Activated CD4-positive, alpha-beta T cell treated with anti-CD3 and anti-CD28 coated beads, Interleukin-2, amount 10 ng/mL, durations not matched to agents 24 days and 14 days (primary cell): Measurements from ENCODE around the gene CLN5. TPM values are rescaled to one million over a fixed set of nuclear protein-coding genes. Genes with fewer than 3 reads are reported as not detected.
"Not testable (repeated sequence)": the region's sequence is repeated elsewhere in the genome, so short reads cannot be mapped to it uniquely, and the experiment has no call there.

Experiments
- DNase-seq: peaks from one replicate; pipeline ENCODE4 v3.0.0; 2022
- H3K27ac Mint-ChIP-seq: one replicate; pipeline ENCODE4 v1.8.0; 2022; ENCODE audit warnings: mild to moderate bottlenecking, mixed read lengths
- H3K27me3 Mint-ChIP-seq: one replicate; pipeline ENCODE4 v1.8.0; 2022; ENCODE audit warnings: mixed read lengths
- H3K36me3 Mint-ChIP-seq: one replicate; pipeline ENCODE4 v1.8.0; 2022; ENCODE audit warnings: low read depth, mild to moderate bottlenecking, mixed read lengths
- H3K4me1 Mint-ChIP-seq: one replicate; pipeline ENCODE4 v1.8.0; 2021; ENCODE audit warnings: mixed read lengths
- H3K4me3 Mint-ChIP-seq: one replicate; pipeline ENCODE4 v1.8.0; 2022; ENCODE audit warnings: mild to moderate bottlenecking, moderate library complexity, mixed read lengths
- H3K9me3 Mint-ChIP-seq: one replicate; pipeline ENCODE4 v1.8.0; 2021; ENCODE audit warnings: mixed read lengths
- intact Hi-C: fragments of 100-400 bp; cut with micrococcal nuclease; formaldehyde crosslinking; loops from one replicate; pipeline ENCODE4 v1.15.1; 2023
- total RNA-seq: library from RNA; stranded (reverse); gene quantifications from 2 replicates; pipeline ENCODE4 v1.2.3, GENCODE V29; 2022

CLN5 gene
- total RNA-seq: 15.6 and 15.7 TPM in 2 replicates

DNA sequence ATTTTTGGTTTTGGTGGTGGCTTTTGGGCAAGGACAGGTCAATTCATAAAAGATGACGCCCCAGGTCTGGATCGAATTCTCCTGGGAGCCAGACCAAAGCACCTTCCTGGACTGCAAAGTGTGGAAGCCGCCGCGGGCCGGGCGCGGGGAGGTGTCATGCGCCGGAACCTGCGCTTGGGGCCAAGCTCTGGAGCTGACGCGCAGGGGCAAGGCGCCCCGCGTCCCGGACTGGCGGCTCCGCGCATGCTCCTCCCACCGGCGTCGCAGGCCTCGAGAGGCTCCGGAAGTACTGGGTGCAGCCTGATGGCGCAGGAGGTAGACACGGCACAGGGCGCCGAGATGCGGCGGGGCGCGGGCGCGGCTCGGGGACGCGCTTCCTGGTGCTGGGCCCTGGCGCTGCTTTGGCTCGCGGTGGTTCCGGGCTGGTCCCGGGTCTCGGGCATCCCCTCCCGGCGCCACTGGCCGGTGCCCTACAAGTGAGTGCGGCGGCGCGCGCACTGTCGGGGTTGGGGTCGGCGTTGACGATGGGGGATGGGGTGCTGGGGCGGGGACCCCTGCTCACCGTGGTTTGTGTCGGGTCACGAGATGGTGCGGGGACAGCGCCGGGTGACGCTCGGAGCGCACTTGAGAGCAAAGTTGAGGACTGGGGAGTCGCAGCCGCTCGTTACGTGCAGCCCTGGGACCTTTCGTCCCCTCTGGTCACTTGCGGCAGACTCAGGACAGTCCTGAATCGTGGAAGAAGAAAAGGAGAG, at the start of gene CLN5:
Gene CLN5 (plus strand): TSS at position 286 of the 752 bp plus-strand sequence. CDS start 18 bp downstream, at position 304.
- peak; percentile 99 for DNase-seq
- peak within 1 kb of the TSS; percentile 96 for H3K4me3 Mint-ChIP-seq
- no peaks in the 10 kb centered on the region for H3K9me3 Mint-ChIP-seq
- peaks cover 5% of the 10 kb centered on the region for H3K27me3 Mint-ChIP-seq
- peaks cover 13% of the 10 kb centered on the region for H3K36me3 Mint-ChIP-seq
- intact Hi-C loops: loop anchor here (1.0 to 2.0 kb wide), 5 partner anchors 9 to 337 kb away; partner anchors contain the start of genes FBXL3 and KCTD12
- peaks cover 26% of the 10 kb centered on the region for H3K4me1 Mint-ChIP-seq
- peak within 1 kb of the TSS; percentile 95 for H3K27ac Mint-ChIP-seq

DNA sequence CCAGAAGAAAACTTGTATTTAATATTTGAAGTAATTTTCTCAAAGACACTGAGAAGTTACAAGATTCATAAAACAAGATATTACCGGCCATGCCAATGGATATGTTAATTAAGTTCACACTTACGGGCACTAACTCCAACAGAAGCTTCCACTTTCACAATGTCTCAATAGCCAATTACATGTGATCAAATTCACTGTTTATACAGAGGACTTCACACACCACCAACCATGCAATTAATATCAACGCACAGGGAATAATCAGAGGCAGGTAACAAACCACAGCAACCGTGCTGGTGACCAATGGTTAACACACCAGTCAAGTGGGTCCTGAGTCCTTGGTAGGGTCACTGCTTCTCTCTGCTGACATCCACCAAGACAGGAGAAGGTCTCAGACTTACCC, 49.5 kb upstream of the CLN5 start:
- no peaks in the 10 kb centered on the region for H3K4me1 Mint-ChIP-seq
- intact Hi-C loops: no loop called here

GRCh38 chr13:76943646-76944045, 48.2 kb upstream of the CLN5 start:
- H3K27me3 Mint-ChIP-seq: peaks cover 2% of the 10 kb centered on the region
- H3K27ac Mint-ChIP-seq: no peak overlapping the region
- H3K9me3 Mint-ChIP-seq: peaks cover 6% of the 10 kb centered on the region
- H3K4me3 Mint-ChIP-seq: no peak overlapping the region
- no peaks in the 10 kb centered on the region for H3K36me3 Mint-ChIP-seq
- intact Hi-C loops: no loop called here
- no peaks in the 10 kb centered on the region for H3K4me1 Mint-ChIP-seq
- no peak for DNase-seq

More for the DNA sequence above, 49.5 kb upstream of the CLN5 start:
- Mint-ChIP-seq H3K4me3 (no peak overlapping the region), H3K9me3 (peaks cover 6% of the 10 kb centered on the region), H3K27ac (no peak overlapping the region), H3K36me3 (no peaks in the 10 kb centered on the region), H3K27me3 (no peaks in the 10 kb centered on the region)
- no peak for DNase-seq

- no peak for DNase-seq
- no peak overlapping the region for H3K4me3 Mint-ChIP-seq
- H3K36me3 Mint-ChIP-seq: no peaks in the 10 kb centered on the region
- intact Hi-C loops: no loop called here
- peaks cover 6% of the 10 kb centered on the region for H3K9me3 Mint-ChIP-seq
- no peak overlapping the region for H3K27ac Mint-ChIP-seq
- no peaks in the 10 kb centered on the region for H3K4me1 Mint-ChIP-seq
- peaks cover 4% of the 10 kb centered on the region for H3K27me3 Mint-ChIP-seq
Measured at GRCh38 chr13:76944456-76944855, 47.4 kb upstream of the CLN5 start.

DNA sequence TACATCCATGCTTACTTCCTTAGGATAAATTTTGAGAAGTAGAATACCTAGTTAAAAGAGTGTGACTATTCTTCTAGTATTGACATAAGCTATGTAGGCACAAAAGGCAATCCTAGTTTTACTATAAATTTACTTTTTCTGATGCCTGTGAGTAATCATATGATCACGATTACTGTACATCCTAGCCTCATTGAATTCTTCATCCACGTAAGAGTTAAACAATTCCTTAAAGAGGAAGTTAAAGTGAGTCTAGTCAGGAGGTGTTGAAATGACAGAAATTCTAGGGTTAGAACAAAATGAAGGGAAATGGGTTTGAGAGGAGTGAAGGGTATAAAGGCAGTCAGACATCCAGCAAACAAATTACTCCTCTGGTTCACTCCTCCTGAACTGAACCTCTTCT, 43.7 kb upstream of the CLN5 start, which contains the start of gene ACOD1:
Gene ACOD1 (plus strand): TSS at position 363 of the 400 bp plus-strand sequence. CDS start 48 bp downstream, outside the sequence.
- no peaks in the 10 kb centered on the region for H3K4me1 Mint-ChIP-seq
- no peak for DNase-seq
- peaks cover 13% of the 10 kb centered on the region for H3K27me3 Mint-ChIP-seq
- H3K9me3 Mint-ChIP-seq: peaks cover 3% of the 10 kb centered on the region
- H3K27ac Mint-ChIP-seq: no peak within 1 kb of the TSS
- intact Hi-C loops: no loop called here
- H3K36me3 Mint-ChIP-seq: no peaks in the 10 kb centered on the region
- H3K4me3 Mint-ChIP-seq: no peak within 1 kb of the TSS

GRCh38 chr13:76950101-76950500, 41.8 kb upstream of the CLN5 start:
- Mint-ChIP-seq H3K9me3 (peaks cover 3% of the 10 kb centered on the region), H3K27ac (no peak overlapping the region), H3K4me1 (no peaks in the 10 kb centered on the region), H3K36me3 (no peaks in the 10 kb centered on the region), H3K4me3 (no peak overlapping the region), H3K27me3 (peaks cover 13% of the 10 kb centered on the region)
- intact Hi-C loops: no loop called here
- DNase-seq: no peak

DNA sequence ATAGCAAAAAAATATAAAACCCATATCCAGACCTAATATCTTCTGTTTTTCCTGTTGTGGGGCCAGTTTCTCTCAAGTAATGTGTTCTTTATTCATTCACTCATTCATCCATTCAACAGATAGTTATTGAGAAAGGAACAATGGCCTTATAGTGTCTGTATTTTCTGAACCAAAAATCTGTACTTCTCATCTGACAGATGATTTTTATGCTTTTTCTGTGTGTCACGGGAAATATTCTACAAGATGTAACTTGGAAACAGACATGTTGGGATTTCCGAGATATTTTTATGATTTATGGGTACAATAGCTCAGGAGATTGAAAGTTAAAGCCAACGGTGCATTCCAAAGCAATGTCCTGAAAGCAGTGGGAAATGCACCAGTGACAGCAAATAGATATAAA, 37.9 kb upstream of the CLN5 start:
- peaks cover 8% of the 10 kb centered on the region for H3K27me3 Mint-ChIP-seq
- H3K4me3 Mint-ChIP-seq: no peak overlapping the region

GRCh38 chr13:76954538-76954937, 37.3 kb upstream of the CLN5 start:
- no peaks in the 10 kb centered on the region for H3K36me3 Mint-ChIP-seq
- H3K4me3 Mint-ChIP-seq: no peak overlapping the region
- no peak for DNase-seq
- no peaks in the 10 kb centered on the region for H3K4me1 Mint-ChIP-seq
- intact Hi-C loops: no loop called here
- peaks cover 8% of the 10 kb centered on the region for H3K27me3 Mint-ChIP-seq
- no peak overlapping the region for H3K27ac Mint-ChIP-seq
- no peaks in the 10 kb centered on the region for H3K9me3 Mint-ChIP-seq

More for the DNA sequence above, 37.9 kb upstream of the CLN5 start:
- no peaks in the 10 kb centered on the region for H3K36me3 Mint-ChIP-seq
- no peak overlapping the region for H3K27ac Mint-ChIP-seq
- intact Hi-C loops: no loop called here
- H3K4me1 Mint-ChIP-seq: no peaks in the 10 kb centered on the region
- no peaks in the 10 kb centered on the region for H3K9me3 Mint-ChIP-seq
- no peak for DNase-seq

DNA sequence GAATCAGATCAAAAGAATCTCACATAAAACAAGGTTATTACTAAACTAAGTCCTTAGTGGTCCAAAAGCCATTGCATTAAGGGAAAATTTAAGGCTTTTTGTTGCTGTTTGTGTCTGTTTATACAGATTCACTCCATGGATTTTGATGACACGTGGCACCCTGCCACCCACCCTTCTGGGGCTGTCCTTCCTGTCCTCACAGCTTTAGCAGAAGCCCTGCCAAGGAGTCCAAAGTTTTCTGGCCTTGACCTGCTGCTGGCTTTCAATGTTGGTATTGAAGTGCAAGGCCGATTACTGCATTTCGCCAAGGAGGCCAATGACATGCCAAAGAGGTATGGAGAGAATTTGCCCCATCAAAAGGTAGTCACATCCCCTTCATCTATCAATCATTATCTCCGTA, 36.7 kb upstream of the CLN5 start:
- intact Hi-C loops: no loop called here
- Mint-ChIP-seq H3K4me3 (no peak overlapping the region), H3K36me3 (no peaks in the 10 kb centered on the region), H3K27ac (no peak overlapping the region), H3K27me3 (peaks cover 7% of the 10 kb centered on the region), H3K4me1 (no peaks in the 10 kb centered on the region), H3K9me3 (peaks cover under 1% of the 10 kb centered on the region)
- DNase-seq: no peak

GRCh38 chr13:76955661-76956060, 36.2 kb upstream of the CLN5 start:
- peaks cover 5% of the 10 kb centered on the region for H3K27me3 Mint-ChIP-seq
- H3K9me3 Mint-ChIP-seq: peaks cover 5% of the 10 kb centered on the region
- H3K4me1 Mint-ChIP-seq: no peaks in the 10 kb centered on the region
- H3K36me3 Mint-ChIP-seq: no peaks in the 10 kb centered on the region
- no peak for DNase-seq
- intact Hi-C loops: no loop called here
- H3K4me3 Mint-ChIP-seq: no peak overlapping the region
- H3K27ac Mint-ChIP-seq: no peak overlapping the region

GRCh38 chr13:76958841-76959432, 32.9 kb upstream of the CLN5 start:
- no peaks in the 10 kb centered on the region for H3K4me1 Mint-ChIP-seq
- H3K27me3 Mint-ChIP-seq: no peaks in the 10 kb centered on the region
- no peaks in the 10 kb centered on the region for H3K36me3 Mint-ChIP-seq
- intact Hi-C loops: no loop called here
- no peak overlapping the region for H3K4me3 Mint-ChIP-seq
- H3K27ac Mint-ChIP-seq: no peak overlapping the region
- peaks cover 8% of the 10 kb centered on the region for H3K9me3 Mint-ChIP-seq
- DNase-seq: no peak

DNA sequence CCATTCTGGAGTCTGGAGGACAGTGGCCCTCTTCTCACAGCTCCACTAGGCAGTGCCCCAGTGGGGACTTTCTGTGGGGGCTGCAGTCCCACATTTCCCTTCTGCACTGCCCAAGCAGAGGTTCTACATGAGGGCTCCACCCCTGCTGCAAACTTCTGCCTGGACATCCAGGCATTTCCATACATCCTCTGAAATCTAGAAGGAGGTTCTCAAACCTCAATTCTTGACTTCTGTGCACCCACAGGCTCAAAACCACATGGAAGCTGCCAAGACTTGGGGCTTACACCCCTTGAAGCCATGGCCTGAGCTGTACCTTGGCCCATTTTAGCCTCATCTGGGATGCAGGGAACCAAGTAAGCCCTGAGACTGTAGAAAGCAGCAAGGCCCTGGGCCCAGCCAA, 32.1 kb upstream of the CLN5 start:
- H3K4me1 Mint-ChIP-seq, H3K36me3 Mint-ChIP-seq, H3K27ac Mint-ChIP-seq, DNase-seq, H3K4me3 Mint-ChIP-seq, H3K27me3 Mint-ChIP-seq, intact Hi-C loops, H3K9me3 Mint-ChIP-seq: not testable (repeated sequence)

- H3K36me3 Mint-ChIP-seq: no peaks in the 10 kb centered on the region
- DNase-seq: no peak
- H3K4me3 Mint-ChIP-seq: no peak overlapping the region
- no peaks in the 10 kb centered on the region for H3K4me1 Mint-ChIP-seq
- H3K9me3 Mint-ChIP-seq: peaks cover under 1% of the 10 kb centered on the region
- H3K27me3 Mint-ChIP-seq: peaks cover 2% of the 10 kb centered on the region
- intact Hi-C loops: no loop called here
- H3K27ac Mint-ChIP-seq: no peak overlapping the region
Measured at GRCh38 chr13:76965759-76966421, 26.0 kb upstream of the CLN5 start.

GRCh38 chr13:76967031-76967430, 24.9 kb upstream of the CLN5 start:
- intact Hi-C loops: no loop called here
- no peaks in the 10 kb centered on the region for H3K36me3 Mint-ChIP-seq
- peaks cover 8% of the 10 kb centered on the region for H3K27me3 Mint-ChIP-seq
- H3K27ac Mint-ChIP-seq: no peak overlapping the region
- H3K9me3 Mint-ChIP-seq: no peaks in the 10 kb centered on the region
- H3K4me1 Mint-ChIP-seq: peaks cover 1% of the 10 kb centered on the region
- DNase-seq: no peak
- no peak overlapping the region for H3K4me3 Mint-ChIP-seq
